Measurements from ENCODE around the gene RAVER1. TPM values are rescaled to one million over a fixed set of nuclear protein-coding genes. Genes with fewer than 3 reads are reported as not detected.
"Not testable (repeated sequence)": the region's sequence is repeated elsewhere in the genome, so short reads cannot be mapped to it uniquely, and the experiment has no call there.

RAVER1 gene
- total RNA-seq, 1 donor from 2014 or later: 25.4 TPM

DNA sequence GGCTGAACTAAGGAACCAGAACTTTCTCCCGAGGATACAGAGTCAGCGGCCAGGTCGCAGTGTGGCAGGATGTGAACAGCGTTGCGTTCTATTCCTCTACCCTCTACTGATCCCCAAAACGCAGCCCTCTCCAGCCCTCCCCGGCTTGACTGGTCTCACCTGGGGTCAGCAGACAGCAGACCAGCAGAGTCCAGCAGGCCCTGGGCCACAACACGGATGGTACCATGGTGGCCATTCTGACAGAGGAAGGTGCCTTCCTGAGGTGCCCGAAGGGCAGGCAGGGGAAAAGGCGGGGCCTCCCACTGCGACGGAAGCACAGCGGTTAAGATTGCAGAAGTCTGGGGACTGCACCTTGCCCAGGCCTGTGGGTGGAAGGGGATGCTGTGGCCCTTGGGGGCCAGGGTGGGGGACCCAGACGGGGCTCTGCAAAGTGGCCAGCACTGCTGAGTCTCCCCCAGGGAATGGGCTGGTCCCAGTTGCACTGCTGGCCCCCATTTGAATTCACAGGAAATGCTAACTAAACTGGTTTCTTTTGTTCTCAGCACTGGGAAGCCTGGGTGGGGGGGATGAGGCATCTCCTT lies 6.1 kb upstream of the RAVER1 start, which contains the start of gene ICAM3:
Gene ICAM3 (minus strand): TSS at position 245 of the 581 bp plus-strand sequence. CDS start 10 bp downstream, at position 235.
- Histone ChIP-seq H3K4me1 (no peaks in the 10 kb centered on the region), H3K36me3 (no peaks in the 10 kb centered on the region), H3K27me3 (no peaks in the 10 kb centered on the region), H3K4me3 (peak within 1 kb of the TSS; percentile 33), H3K9me3 (no peaks in the 10 kb centered on the region), H3K27ac (peak within 1 kb of the TSS; percentile 58)
- intact Hi-C loops (cut with DNase I): no loop called here
- DNase-seq: no peak
- no peak for TF ChIP-seq CTCF (IDR thresholded peaks at IDR 0.05)
- ATAC-seq: peak; percentile 37

DNA sequence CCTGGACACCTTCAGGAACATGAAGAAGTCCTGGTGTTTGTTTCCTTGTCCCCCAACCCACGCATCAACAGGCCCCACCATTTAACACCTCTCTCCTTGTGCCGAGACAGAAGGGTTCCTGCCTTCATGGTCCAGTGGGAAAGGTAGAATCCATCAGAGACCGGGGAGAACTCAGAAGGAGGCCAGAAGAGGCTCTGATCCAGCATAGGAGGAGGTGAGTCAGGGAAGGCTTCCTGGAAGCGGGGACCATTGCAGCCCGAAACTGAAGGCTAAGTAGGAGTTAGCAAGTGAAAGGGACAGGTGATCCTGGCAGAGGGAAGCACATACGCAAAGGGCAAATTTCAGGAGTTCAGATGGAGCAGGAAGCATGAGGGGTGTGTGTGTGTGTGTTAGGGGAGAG lies 5.6 kb upstream of the RAVER1 start:
- H3K9me3 ChIP-seq: no peaks in the 10 kb centered on the region
- no peak for TF ChIP-seq CTCF (IDR thresholded peaks at IDR 0.05)
- intact Hi-C loops (cut with DNase I): no loop called here

GRCh38 chr19:10336725-10337124 lies 3.4 kb upstream of the RAVER1 start:
- H3K27ac ChIP-seq; H3K27me3 ChIP-seq; ATAC-seq; H3K4me3 ChIP-seq; H3K9me3 ChIP-seq; H3K36me3 ChIP-seq; DNase-seq; H3K4me1 ChIP-seq; intact Hi-C loops (cut with DNase I): not testable (repeated sequence)

More for the DNA sequence above, 5.6 kb upstream of the RAVER1 start:
- no peak for ATAC-seq
- Histone ChIP-seq H3K27ac (peak overlapping the region; percentile 58), H3K4me3 (peak overlapping the region; percentile 33), H3K27me3 (no peaks in the 10 kb centered on the region), H3K4me1 (no peaks in the 10 kb centered on the region), H3K36me3 (no peaks in the 10 kb centered on the region)
- DNase-seq: no peak

DNA sequence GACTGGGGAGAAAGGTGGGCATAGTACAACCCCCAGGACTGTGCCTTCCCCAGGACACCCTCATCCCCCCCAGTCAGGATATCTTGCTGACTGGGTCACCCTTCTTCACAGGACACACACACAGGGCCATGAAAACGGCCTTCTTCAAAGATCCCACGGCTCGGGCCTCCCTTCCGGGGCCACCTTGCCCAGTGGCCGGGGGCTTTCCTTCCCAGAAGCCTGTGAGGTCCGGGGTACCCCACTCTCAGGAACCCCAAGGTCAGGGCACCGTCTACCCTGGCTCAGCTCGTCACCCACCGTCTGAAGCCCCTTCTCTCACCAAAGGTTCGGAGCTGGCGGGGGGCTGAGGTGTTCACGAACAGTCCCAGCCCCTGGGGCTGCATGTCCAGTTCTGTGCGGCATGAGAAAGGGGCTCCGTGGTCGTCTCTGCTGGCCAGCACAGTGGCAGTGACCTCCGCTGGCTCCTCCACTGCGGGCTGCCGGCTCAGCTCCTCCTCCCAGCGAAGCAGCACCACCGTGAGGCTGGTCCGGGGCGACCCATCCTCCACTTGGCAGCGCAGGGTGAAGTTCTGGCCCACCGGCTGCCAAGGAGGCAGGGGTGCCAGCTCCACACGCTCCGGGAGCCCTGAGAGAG lies 2.1 kb upstream of the RAVER1 start:
- Histone ChIP-seq H3K9me3 (no peaks in the 10 kb centered on the region), H3K4me3 (no peak overlapping the region), H3K4me1 (peaks cover 13% of the 10 kb centered on the region), H3K27ac (no peak overlapping the region), H3K27me3 (no peaks in the 10 kb centered on the region), H3K36me3 (peaks cover under 1% of the 10 kb centered on the region)
- TF ChIP-seq CTCF (IDR thresholded peaks at IDR 0.05): no peak
- ATAC-seq: no peak
- intact Hi-C loops (cut with DNase I): no loop called here
- no peak for DNase-seq

- intact Hi-C loops (cut with DNase I): no loop called here
- H3K4me1 ChIP-seq: peaks cover 13% of the 10 kb centered on the region
- peaks cover 7% of the 10 kb centered on the region for H3K36me3 ChIP-seq
- peak overlapping the region; percentile 74 for H3K4me3 ChIP-seq
- no peaks in the 10 kb centered on the region for H3K9me3 ChIP-seq
- TF ChIP-seq CTCF (IDR thresholded peaks at IDR 0.05): no peak
- peak; percentile 97 for DNase-seq
- peak; percentile 88 for ATAC-seq
- no peaks in the 10 kb centered on the region for H3K27me3 ChIP-seq
- peak overlapping the region; percentile 86 for H3K27ac ChIP-seq
These were observed 1.4 kb upstream of the RAVER1 start for GRCh38 chr19:10334588-10335351.

Measured in upper lobe of right lung (tissue), 1 donor.